Liver (tissue), 3 donors: Measurements from ENCODE around the gene DNAJC10.

Experiments
- CTCF ChIP-seq: fragments of 150-350 bp; IDR thresholded peaks from 2 replicates; pipeline ENCODE4 v1.5.1; 2017; ENCODE audit warnings: improper control_type of control experiment, low read depth, low read length; ENCODE audit not compliant: missing input control
- FOXA1 ChIP-seq: IDR thresholded peaks from 2 replicates; pipeline ENCODE4 v1.6.1; 2016; ENCODE audit warnings: antibody characterized with exemption
- MAX ChIP-seq: IDR thresholded peaks from 2 replicates; pipeline ENCODE4 v1.6.1; 2016; ENCODE audit warnings: antibody characterized with exemption
- TAF1 ChIP-seq: conservative IDR thresholded peaks from 2 replicates; pipeline ENCODE4 v1.6.1; 2016; ENCODE audit warnings: antibody characterized with exemption, mild to moderate bottlenecking
- donor health status: healthy.
- donor health status: healthy.

GRCh38 chr2:182827182-182827879, 111.3 kb downstream of the DNAJC10 start:
- TF ChIP-seq CTCF = no peak
- no peak for TF ChIP-seq TAF1
- TF ChIP-seq FOXA1 = no peak
- no peak for TF ChIP-seq MAX
